MCF 10A (cell line): ENCODE results near the gene FMNL2. TPM values are rescaled to one million over a fixed set of nuclear protein-coding genes. Genes with fewer than 3 reads are reported as not detected.

ENCODE experiments used
- BruUV-seq: library from RNA; stranded (reverse); fragments of 400-500 nt; replicated peaks from 2 replicates; lab custom pipeline; 2021; lab: Mats Ljungman, UMichigan
- CTCF ChIA-PET: fragments of 300-600 bp; sonication (Branson Sonifier 250); formaldehyde crosslinking; extraction: SDS; loops from one replicate; lab custom pipeline; 2021; ENCODE audit warnings: antibody characterized with exemption, inconsistent platforms; lab: Yijun Ruan, JAX
- POLR2A ChIA-PET: fragments of 300-600, 350-650 bp; sonication (Branson Sonifier 250); formaldehyde crosslinking; extraction: SDS; loops from one replicate; lab custom pipeline; 2020; ENCODE audit warnings: antibody characterized with exemption, inconsistent platforms; lab: Yijun Ruan, JAX
- DNase-seq: peaks from one replicate; pipeline ENCODE4 v3.0.0-alpha.2; 2018; ENCODE audit not compliant: unreplicated experiment
- H3K27ac Mint-ChIP-seq: one replicate; pipeline ENCODE4 v1.8.0; 2022; ENCODE audit warnings: mild to moderate bottlenecking, low read depth, mixed read lengths; ENCODE audit not compliant: unreplicated experiment
- H3K27me3 Mint-ChIP-seq: one replicate; pipeline ENCODE4 v1.8.0; 2022; ENCODE audit warnings: mixed read lengths; ENCODE audit not compliant: insufficient read depth, unreplicated experiment
- H3K36me3 Mint-ChIP-seq: one replicate; pipeline ENCODE4 v1.8.0; 2022; ENCODE audit warnings: mild to moderate bottlenecking, moderate library complexity, mixed read lengths; ENCODE audit not compliant: insufficient read depth, unreplicated experiment
- H3K4me1 Mint-ChIP-seq: one replicate; pipeline ENCODE4 v1.8.0; 2022; ENCODE audit warnings: mixed read lengths; ENCODE audit not compliant: insufficient read depth, unreplicated experiment
- H3K4me3 Mint-ChIP-seq: one replicate; pipeline ENCODE4 v1.8.0; 2022; ENCODE audit warnings: mild to moderate bottlenecking, moderate library complexity, mixed read lengths; ENCODE audit not compliant: unreplicated experiment
- H3K9me3 Mint-ChIP-seq: one replicate; pipeline ENCODE4 v1.8.0; 2022; ENCODE audit warnings: mixed read lengths; ENCODE audit not compliant: unreplicated experiment
- intact Hi-C: fragments of 100-400 bp; cut with micrococcal nuclease; formaldehyde crosslinking; loops from 2 replicates; pipeline ENCODE4 v1.14.1; 2022
- total RNA-seq: library from RNA; stranded (reverse); gene quantifications from 2 replicates; pipeline ENCODE4 v1.2.3, GENCODE V29; 2022
- TF ChIP-seq, protein P1 (sequence below): fragments of 200-600 bp; IDR thresholded peaks from one replicate; pipeline ENCODE4 v1.8.0; 2022; ENCODE audit warnings: antibody characterized with exemption, mild to moderate bottlenecking; ENCODE audit not compliant: unreplicated experiment

FMNL2 gene
- total RNA-seq, 1 experiment from 2014 or later = 76.5 TPM

DNA sequence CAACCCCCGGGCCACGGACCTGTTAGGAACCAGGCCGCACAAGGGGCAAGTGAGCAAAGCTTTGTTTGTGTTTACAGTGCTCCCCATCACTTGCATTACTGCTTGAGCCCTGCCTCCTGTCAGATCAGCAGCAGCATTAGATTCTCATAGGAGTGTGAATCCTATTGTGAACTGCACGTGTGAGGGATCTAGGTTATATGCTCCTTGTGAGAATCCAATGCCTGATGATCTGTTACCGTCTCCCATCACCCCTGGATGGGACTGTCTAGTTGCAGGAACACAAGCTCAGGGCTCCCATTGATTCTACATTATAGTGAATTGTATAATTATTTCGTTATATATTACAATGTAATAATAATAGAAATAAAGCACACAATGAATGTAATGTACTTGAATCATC, 125.6 kb downstream of the FMNL2 start:
- Mint-ChIP-seq H3K9me3 (no peaks in the 10 kb centered on the region), H3K4me1 (peaks cover 25% of the 10 kb centered on the region), H3K27me3 (no peaks in the 10 kb centered on the region), H3K36me3 (peaks cover 18% of the 10 kb centered on the region), H3K27ac (no peak overlapping the region), H3K4me3 (no peak overlapping the region)
- intact Hi-C loops = no loop called here
- ChIA-PET CTCF (interaction anchor here (1.0 kb wide), 1 partner anchor 33 kb away, joined by 3 read pairs; no protein-coding TSS in a partner anchor), POLR2A (interaction anchor here (1.0 to 1.5 kb wide), 4 partner anchors 11 to 124 kb away, joined by 3 to 6 read pairs (median 4); no protein-coding TSS in a partner anchor)
- TF ChIP-seq, protein P1, sequence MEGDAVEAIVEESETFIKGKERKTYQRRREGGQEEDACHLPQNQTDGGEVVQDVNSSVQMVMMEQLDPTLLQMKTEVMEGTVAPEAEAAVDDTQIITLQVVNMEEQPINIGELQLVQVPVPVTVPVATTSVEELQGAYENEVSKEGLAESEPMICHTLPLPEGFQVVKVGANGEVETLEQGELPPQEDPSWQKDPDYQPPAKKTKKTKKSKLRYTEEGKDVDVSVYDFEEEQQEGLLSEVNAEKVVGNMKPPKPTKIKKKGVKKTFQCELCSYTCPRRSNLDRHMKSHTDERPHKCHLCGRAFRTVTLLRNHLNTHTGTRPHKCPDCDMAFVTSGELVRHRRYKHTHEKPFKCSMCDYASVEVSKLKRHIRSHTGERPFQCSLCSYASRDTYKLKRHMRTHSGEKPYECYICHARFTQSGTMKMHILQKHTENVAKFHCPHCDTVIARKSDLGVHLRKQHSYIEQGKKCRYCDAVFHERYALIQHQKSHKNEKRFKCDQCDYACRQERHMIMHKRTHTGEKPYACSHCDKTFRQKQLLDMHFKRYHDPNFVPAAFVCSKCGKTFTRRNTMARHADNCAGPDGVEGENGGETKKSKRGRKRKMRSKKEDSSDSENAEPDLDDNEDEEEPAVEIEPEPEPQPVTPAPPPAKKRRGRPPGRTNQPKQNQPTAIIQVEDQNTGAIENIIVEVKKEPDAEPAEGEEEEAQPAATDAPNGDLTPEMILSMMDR = no peak
- no peak for DNase-seq
- no TSS peak for BruUV-seq

DNA sequence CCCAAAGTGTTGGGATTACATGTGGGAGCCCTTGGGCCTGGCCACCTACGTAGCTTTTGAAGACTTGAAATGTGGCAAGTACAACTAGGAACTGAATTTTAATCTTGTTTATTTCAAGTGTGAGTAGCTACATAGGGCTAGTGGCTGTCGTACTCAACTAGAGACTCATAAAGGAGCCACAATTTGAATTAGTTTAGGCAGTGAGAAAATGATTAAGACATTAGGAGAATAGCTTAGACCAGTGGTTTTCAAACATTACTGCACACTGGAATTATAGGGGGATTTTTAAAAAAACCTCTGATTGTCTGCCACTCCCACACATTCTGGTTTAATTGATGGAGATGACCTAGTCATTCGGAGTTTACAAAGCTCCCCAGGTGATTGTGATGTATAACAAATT, 127.1 kb downstream of the FMNL2 start:
- ChIA-PET CTCF (interaction anchor here (2.2 to 3.3 kb wide), 2 partner anchors 12 to 174 kb away, joined by 7 to 9 read pairs; no protein-coding TSS in a partner anchor), POLR2A (interaction anchor here (0.8 to 3.3 kb wide), 2 partner anchors 16 kb away, joined by 4 to 19 read pairs; no protein-coding TSS in a partner anchor)
- H3K27ac Mint-ChIP-seq = no peak overlapping the region
- H3K36me3 Mint-ChIP-seq = peaks cover 18% of the 10 kb centered on the region
- no peak overlapping the region for H3K4me3 Mint-ChIP-seq
- no peaks in the 10 kb centered on the region for H3K27me3 Mint-ChIP-seq
- BruUV-seq = no TSS peak
- DNase-seq = no peak
- intact Hi-C loops = no loop called here
- H3K9me3 Mint-ChIP-seq = no peaks in the 10 kb centered on the region
- TF ChIP-seq, protein P1 = no peak
- peaks cover 35% of the 10 kb centered on the region for H3K4me1 Mint-ChIP-seq

DNA sequence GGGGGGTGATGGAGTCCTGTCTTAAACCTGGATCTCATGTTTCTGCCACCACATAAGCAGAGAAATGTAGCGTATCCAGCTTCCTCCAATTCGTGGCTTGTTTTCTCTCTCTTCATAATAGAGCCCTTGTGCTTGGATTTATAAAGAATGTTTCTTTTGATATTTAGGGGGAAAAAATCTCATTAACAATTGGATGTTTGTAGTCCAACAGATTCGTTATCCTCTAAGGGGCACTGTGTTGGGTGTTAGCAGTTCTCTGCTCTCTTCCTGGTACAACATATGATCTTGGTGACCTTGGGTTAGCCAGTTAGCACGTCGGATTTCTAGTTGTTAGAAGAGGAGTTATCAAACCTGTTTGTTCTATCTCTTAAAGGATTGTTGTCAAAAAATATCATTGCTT, 127.8 kb downstream of the FMNL2 start:
- BruUV-seq = no TSS peak
- Mint-ChIP-seq H3K9me3 (no peaks in the 10 kb centered on the region), H3K4me3 (no peak overlapping the region), H3K4me1 (peaks cover 41% of the 10 kb centered on the region), H3K36me3 (peaks cover 18% of the 10 kb centered on the region), H3K27ac (no peak overlapping the region), H3K27me3 (no peaks in the 10 kb centered on the region)
- CTCF ChIA-PET = interaction anchor here (0.6 to 3.3 kb wide), 4 partner anchors 13 to 173 kb away, joined by 3 to 9 read pairs (median 6); no protein-coding TSS in a partner anchor
- POLR2A ChIA-PET = interaction anchor here (0.8 to 3.3 kb wide), 2 partner anchors 17 to 23 kb away, joined by 4 to 19 read pairs; no protein-coding TSS in a partner anchor
- no peak for DNase-seq
- intact Hi-C loops = no loop called here
- TF ChIP-seq, protein P1 = no peak

DNA sequence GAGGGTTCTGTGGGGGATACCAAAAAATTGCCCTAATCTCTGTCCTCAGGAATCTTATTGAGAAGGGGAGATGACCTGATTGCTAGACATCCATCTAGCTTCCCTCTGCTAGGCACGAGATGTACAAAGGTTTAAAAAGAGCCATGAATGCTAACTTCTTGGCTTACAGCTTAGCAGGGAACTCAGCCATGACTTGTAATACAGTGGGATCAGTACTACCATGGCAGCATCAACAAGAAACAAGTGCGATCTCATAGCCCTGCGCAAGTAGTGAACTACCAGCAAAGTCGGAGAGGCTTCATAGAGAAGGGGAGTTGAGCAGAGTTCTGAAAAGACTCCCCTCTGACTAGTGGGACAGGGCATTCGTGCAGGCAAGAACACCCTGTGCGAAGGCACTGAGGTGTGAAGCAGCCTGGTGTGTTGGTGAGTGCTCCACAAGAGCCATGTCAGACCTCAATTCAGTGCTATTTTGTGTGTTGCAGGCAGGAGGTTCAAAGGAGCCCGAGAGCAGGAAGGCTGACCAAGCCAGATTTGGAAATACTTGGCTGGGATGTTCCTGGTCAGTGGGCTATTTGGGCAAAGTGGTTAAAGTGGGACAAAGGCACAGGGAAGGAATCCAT, 130.0 kb downstream of the FMNL2 start:
- H3K36me3 Mint-ChIP-seq = peaks cover 12% of the 10 kb centered on the region
- peaks cover 51% of the 10 kb centered on the region for H3K4me1 Mint-ChIP-seq

More for the DNA sequence above, 130.0 kb downstream of the FMNL2 start:
- POLR2A ChIA-PET = interaction anchor here (0.7 to 6.0 kb wide), 9 partner anchors 10 to 289 kb away, joined by 3 to 76 read pairs (median 19); partner anchors contain the start of genes FMNL2 and STAM2
- Mint-ChIP-seq H3K9me3 (no peaks in the 10 kb centered on the region), H3K4me3 (peak overlapping the region; percentile 8), H3K27me3 (no peaks in the 10 kb centered on the region), H3K27ac (peak overlapping the region; percentile 95)
- CTCF ChIA-PET = interaction anchor here (0.6 to 1.2 kb wide), 6 partner anchors 10 to 283 kb away, joined by 3 to 6 read pairs (median 3); no protein-coding TSS in a partner anchor
- no TSS peak for BruUV-seq
- intact Hi-C loops = loop anchor here (5.0 kb wide), 3 partner anchors 42 to 288 kb away; partner anchors contain the start of gene STAM2
- no peak for DNase-seq
- TF ChIP-seq, protein P1 = no peak
